HG03558 (cell line): ENCODE results near the gene CLRN3.

Experiments used
- ATAC-seq: cut with Tn5 transposase; IDR thresholded peaks from one replicate; pipeline ENCODE4 v1.9.1; 2021; ENCODE audit warnings: moderate number of reproducible peaks; ENCODE audit not compliant: unreplicated experiment; ENCODE audit errors: extremely low read depth

The CLRN3 gene

DNA sequence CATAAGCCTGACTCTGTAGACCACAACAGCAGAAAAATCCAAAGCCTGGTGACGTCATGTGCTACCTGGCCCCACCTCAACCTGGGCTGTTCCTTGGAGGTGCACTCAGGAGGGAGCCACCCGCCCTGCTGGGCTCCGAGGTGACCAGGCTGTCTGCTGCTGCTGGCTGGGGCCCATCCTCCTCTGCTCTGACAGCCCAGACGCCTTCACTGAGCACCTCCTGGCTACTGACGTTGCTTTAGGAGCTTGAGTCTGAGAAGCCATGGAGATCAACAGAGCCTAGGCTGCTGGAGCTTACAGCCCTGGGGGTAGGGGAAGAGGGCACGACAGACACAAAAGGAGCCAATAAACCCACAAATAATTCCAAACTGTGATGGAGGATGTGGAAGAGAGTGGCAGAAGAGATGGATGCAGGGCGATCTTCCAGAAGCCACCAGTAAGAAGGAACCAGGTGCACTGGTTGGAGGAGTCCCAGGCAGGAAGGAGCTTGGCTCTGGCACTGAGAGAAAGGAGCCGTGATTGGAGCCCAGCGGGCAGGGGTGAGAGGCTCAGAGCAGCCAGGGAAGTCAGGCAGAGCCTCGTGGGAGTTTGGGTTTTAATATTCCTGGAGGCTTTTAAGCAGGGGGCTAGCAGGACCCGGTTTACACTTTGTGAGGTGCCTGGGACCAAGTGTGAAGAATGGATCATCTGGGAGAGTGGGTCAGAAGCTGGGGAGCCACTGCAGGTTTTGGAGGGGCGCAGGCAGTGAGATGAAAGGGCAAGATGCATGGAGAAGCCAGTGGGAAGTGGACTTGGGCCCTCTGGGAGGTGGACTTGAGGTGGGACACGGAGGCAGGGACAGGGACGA, 12.5 kb upstream of the CLRN3 start:
- no peak for ATAC-seq

DNA sequence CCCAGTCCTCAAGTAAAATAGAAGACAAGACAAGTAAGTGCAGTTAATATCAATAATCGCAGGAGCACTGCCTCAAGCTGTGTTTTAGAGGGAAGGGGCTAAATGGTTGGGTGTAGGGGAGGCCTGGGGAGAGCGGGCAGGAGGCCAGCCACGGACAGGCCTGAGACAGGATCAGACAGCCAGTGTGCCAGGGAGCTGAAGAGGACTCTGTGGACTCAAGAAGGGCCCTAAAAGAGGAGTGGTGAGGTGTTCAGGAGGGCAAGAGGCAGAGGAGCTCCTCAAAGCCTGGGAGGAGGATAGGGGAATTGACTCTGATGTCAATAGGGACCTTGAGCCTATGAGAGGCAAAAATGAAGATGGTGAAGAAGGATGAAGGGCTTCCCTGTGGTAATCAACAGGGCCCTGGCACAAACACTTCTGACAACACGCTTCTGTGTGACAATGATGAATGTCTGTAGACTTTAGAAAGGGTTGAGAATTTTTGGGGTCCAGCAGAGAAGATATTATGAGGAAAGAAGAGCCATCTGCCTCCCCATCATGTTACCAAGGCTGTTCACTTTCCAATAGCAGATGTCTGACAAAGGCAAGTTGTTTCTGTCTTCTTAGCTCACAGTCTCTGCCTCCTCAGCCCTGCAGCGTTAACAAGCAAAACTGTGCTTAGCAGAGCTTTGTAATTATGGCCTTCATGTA, 11.7 kb upstream of the CLRN3 start:
- ATAC-seq = no peak

DNA sequence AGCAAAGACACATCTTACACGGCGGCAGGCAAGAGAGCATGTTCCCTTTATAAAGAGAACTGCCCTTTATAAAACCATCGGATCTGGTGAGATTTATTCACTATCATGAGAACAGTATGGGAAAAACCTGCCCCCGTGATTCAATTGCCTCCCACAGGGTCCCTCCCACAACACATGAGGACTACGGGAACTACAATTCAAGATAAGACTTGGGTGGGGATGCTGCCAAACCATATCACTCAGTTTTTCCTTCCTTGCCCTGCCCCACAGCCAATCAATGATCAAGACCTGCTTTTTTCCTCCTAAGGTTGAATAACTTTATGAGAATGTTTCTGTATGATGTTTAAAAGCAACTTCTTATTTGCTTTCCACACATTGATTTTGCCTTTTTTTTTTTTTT, 11.0 kb upstream of the CLRN3 start:
- no peak for ATAC-seq

DNA sequence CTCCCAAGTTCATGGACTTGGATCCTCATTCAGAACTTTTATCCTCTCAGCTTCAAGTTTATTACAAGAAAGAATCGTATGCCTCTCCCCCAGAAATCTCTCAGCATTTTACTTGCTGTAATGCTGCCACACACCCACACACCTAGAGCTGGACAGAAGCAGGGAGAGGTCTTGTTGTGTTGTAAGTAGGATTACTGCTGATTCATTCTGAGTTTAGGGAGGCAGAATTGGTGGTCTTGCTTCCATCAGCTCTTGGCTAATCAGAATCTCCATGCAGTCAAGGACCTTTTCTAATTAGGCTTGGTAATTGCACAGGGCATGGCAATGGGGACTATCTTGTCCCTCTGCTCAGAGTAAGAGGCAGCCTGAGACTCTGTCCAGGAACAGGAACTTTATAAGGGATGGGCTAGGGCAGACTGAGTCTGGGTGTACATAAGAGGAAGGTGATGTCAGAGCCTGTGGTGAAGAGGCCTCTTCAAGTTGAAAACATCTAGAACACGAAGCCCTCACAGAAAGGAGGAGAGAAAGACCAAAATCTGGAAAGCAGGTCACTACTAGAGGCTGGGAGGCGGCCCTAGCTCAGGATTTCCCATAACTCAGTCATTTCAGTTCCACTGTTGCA, 7.1 kb upstream of the CLRN3 start:
- no peak for ATAC-seq

DNA sequence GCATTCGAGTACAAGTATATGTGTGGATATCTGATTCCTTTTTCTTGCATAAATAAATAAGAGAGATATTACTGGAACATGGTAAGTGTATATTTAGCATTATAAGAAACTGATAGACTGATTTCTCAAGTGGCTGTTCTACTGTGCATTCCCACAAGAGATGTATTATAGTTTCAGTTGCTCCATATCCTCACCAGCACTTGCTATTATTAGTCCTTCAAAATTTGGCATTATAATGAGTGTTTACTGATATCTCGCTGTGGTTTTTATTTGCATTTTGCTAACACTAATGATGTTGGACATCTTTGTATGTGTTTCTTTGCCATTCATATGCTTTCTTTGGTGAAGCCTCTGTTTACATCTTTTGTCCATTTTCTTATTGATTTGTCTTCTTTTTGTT, 4.4 kb upstream of the CLRN3 start:
- ATAC-seq = no peak

DNA sequence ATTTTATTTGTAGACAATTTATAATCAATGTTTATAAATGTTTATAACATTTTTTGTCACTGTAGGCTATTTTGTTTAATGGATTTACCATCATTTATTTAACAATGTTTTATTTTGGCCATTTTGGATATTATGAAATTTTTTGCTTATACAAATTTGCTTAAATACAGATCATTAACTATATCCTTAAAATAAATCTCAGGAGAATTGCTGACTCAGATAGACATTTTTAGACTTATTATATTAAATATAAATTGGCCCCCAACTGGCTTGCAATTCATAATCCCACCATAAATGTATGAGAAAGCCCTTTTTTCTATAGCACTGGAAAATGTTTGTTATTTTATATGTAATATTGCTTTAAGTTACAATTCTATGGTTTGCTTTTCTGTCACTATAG, 3.8 kb upstream of the CLRN3 start:
- ATAC-seq = no peak

DNA sequence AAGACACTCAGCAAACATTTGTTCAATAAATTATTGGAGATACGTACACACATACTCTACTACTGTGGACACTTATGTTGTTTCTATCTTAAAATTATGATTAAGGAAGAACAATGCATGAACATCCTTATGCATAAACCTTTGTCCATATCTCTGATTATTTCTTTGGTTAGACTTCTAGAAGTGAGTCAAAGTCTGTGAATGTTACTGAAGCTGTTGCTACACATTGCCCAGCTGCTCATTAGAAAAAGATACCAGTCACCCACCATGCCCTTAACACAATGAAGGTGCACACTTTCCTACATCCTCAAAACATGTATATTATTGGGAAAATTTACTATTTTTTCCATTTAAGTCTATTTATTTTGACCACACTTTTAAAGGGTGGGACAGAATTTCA, 1.4 kb upstream of the CLRN3 start:
- ATAC-seq = no peak

DNA sequence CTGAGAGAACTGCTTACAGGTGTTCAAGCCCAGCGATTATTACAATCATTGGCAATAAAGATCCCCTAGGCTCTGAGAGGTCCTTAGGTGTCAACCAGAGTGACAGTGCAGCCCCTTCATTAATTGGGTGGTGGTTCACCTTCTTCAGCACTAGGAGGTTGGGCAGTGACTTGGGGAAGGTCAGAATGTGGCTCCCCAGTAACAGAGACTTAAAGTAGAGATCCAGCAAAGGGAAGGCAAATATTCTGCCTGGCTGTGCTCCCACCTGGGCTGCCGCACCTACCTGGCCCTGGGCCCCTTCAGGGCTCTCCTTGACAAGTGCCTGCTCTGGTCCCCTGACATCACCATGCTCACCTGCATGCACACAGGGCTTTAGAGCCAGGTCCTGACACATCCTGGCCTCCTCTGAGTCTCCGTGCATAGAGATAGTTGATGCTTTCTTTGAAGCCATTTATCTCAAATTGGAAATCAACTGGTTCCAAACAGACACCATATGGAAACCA, 1.9 kb downstream of the CLRN3 start:
- no peak for ATAC-seq

DNA sequence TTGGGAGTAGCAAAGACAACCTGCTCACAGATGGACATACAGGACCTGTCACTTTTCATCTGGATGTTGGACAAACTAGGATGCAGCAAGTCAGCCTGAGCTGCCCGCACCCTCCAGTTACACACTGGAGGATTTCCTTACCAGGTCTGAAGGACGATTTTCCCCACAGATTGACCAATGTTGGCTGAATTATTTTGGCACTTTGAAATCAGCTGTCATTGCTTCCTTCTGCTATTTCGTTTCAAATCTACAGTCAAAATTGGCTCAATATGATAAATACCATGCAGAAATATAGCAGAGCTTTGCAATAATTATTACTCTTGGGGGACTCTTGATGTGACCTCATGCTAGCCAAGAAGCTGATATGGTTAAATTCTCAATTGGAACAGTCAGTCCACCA, 2.5 kb downstream of the CLRN3 start:
- no peak for ATAC-seq

DNA sequence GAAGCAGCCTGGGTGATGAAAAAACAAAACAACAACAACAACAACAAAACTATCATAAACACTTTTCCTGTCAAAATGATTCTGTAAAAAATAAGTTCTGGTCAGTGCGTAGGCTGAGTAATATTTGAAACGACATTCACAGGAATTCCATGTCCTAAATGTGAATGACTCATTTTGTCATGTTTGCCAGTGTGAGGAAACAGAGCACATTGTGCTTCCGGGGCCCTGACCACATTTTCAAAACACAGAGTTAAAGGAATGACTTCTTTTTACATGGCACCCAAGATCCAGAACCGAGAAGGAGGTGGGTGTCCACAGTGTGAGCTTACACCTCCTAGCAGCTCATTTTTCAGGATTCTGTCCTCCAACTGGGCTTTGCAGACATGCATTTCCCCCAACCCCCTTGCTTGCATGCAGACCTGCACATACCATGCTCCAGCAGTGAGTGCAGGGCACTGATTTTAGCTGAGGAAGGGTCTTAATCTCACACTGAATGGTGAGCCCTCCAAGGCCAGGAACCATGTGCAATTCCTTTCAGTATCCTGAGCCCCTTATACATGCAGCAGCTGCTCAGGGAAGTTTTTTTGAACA, 3.0 kb downstream of the CLRN3 start:
- no peak for ATAC-seq

DNA sequence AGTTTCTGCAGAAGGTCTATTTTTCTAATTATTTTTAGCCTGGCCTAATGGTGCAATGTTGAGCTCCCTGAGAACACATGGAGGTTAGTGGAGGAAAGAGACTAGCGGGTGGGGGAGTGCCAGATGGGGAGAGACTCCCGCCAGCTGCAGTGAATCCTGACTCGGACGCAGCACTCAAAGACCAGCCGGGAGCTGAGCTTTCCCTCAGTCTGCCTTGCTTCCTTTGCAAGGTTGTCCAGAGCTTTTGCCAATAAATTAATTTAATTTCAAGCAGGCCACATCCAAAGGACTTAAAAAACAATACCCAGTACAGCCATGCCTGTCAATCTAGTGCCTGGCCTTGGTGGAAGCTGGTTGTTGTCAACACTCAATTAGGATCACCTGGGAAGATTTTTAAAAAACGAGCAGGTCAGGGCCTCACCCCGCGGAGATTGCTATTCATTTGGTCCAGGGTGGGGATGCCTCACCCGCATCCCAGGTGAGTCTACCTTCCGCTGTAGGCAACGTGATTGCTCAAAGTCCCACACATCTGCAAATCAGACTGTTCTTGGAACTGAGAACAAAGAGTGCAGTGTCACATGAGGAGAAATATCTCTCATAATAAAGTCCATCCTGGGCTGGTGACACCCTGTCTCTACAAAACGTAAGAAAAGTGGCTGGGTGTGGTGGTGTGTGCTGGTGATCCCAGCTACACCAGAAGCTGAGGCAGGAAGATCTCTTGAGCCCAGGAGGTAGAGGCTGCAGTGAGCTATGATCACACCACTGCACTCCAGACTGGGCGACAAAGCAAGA, 4.0 kb downstream of the CLRN3 start:
- ATAC-seq = no peak

DNA sequence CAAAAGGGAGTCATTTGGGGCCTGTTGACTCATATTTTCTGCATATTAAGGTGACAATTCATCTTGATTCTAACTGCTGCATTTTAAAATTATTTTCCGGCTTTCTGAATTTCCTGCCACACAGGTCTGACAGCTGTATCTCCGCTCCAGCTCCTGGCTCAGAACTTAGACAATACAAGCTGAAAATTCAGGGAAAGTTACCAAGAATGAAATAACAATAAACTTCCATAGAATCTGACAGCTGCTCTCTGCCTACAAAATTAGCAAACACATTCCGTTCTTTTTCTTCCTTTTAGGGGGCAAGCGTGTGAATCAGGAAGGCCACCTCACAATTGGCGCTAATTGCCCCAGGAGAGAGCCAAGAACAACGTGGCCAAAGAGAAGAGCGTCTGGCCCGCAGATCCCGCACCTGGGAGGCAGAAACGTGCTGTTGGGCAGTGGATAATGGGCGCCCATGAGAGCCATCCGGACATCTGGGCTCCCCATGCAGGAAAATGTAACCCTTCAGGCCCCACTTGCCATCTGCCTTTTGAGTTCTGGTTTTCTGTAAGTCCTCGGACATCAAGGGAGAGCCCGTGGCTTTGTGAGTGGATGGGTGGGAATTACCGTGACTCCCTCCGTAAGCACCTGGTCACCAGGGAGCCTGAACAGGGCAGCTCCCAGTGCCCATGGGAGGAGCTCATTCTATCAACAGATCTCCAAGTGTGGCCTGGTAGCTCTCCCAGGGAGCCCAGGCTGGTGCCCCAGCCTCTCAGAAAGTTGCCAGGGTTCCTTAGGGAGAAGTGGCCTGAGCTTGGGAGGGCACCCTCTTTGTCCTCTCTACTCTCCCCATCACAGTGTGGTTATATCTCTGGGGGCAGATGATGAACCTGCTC, 5.0 kb downstream of the CLRN3 start:
- ATAC-seq = no peak

DNA sequence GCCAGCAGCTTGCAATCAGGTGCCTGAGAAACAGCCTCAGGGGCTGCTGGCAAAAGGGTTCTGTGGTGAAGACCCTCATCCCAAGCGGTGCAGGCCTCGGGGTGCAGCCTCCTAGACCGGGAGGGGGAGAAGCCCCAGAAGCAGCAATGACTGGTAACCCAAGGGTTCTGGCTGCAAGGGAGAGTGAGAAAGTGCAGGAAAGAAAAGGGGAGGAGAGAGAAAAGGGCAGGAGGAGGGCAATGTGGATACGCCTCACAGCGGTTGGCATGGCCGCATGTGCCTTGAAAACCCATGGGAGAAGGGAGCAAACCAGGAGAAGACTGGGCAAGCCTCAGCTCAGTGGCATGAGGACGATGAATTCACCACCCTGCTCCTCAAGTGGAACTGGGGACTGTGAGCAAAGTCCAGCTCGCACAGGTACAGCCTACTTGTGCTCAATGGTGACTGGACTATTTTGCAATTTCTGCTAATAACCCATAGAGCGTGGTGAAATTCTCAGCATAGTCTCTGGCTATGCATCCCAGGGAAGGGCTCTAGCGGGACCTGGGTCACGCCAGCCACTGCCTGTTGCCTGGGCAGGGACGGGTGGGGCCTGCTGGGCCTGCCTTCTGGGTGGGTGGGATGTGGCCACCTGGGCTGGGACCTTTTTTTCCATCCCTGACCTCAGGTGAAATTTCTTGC, 6.2 kb downstream of the CLRN3 start:
- ATAC-seq = no peak

DNA sequence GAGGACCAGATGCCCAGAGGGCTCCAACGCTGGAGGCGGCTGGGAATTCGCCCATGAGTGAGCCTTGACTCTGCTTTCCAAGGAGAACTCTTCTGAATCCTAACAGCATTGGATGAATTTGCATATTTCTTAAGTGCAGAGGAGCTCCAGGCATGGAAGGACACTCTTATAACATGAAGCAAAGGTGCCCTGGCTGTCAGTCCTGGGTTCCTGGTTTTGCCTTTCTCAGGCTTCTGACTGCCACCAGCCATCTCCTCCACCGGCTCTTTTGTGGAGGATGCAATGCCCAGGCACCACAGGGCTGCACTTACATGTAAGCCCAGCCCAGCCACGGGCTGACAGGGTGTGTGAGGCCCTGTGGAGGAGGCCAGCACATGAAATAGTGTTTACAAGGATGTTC, 8.2 kb downstream of the CLRN3 start:
- ATAC-seq = no peak

DNA sequence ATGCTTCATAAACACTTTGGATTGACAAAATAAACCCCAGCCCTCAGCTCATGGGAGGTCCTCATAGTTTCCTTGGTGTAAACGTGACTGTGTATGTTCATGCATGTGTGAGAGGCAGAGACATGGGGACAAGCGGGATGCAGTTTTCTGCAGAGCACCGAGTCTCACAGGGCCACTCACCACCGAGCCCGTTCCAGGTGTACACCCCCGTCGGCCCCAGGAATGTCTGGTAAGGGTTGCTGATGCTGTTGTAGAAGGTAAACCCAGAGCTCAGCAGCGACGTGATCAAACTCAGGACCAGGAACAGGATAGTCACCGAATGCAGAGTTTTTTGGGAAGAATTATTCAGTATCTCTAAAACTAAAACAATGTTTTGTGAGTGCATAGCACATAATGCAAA, 9.2 kb downstream of the CLRN3 start:
- ATAC-seq = no peak

DNA sequence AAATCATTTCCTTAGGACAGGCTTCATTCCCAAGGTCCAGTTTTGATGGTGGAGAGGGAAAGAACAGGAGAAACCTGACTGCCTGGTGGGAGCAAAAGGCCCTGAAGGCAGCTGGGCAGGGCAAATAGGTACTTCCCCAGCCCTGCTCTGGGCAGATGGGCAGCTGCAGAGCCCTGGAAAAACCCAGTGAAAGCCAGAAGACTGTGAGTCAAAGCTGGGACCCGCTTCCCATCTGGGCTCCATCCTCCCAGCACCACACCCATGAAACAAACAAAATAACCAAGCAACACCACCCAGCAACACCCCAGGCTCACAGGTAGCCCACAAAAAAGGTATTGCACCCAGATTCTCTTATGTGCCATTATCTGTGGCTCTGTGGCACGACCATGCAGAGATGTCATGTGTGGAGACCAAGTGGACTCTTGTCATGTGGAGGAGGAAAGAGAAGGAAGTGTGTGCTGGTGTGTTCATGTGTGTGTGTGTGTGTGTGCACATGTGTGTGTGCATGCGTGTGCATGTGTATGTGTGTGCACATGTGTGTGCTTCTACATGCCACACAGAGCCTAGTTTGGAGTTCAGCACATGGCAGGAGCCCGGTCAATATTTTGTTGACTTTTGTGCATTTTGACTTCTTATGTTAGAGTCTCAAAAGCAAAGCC, 9.8 kb downstream of the CLRN3 start:
- no peak for ATAC-seq

DNA sequence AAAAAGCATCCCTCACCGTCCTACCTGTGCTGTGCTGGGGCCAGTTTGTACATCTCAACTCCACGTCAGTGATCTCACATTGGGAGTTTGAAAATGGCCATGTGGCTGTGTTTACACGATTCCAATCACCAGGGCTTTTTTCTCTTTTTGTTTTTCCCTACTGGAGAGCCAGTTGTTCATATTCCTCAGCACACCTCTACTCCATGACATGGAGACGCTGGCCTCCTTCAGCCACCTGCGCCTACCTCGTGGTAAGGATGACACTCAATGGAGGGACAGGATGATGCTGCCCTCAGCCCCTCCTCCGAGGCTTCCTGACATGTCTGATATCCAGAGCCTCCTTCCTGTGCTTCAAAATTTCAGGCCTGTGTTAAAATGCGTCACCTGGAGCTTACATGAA, 10.3 kb downstream of the CLRN3 start:
- ATAC-seq = no peak

DNA sequence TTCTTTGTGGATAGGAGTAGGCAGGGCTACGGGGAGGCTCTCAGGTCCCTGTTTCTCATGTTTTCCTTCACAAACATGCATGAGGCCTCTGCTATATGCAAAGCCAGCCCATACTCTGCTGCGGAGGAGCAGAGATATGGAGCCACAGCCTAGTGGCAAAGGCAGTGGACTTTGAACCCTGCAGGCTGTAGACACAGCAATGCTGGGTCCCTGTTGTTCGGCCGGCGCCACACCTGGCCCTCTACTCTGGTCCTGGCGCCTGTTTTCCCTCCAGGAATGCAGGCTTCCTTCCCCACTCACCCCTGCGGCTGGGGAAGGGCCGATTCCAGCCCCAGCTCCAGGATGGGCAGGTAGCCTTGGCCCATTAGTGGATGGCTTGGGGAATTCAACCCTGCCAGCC, 11.5 kb downstream of the CLRN3 start:
- ATAC-seq = no peak
